ENCODE data around the gene FOXI1.

- TF ChIP-seq POLR2A (IDR thresholded peaks at IDR 0.05) (no peak), CTCF (IDR thresholded peaks at IDR 0.05) (no peak)
Observed at GRCh38 chr5:170069512-170069911, 36.2 kb upstream of the FOXI1 start.
